GM18498 (cell line): ENCODE data around the gene TRIM17.

Source experiments
- ATAC-seq: cut with Tn5 transposase; IDR thresholded peaks from one replicate; pipeline ENCODE4 v1.9.1; 2021; ENCODE audit warnings: mild to moderate bottlenecking, moderate library complexity; ENCODE audit not compliant: unreplicated experiment

The TRIM17 gene

DNA sequence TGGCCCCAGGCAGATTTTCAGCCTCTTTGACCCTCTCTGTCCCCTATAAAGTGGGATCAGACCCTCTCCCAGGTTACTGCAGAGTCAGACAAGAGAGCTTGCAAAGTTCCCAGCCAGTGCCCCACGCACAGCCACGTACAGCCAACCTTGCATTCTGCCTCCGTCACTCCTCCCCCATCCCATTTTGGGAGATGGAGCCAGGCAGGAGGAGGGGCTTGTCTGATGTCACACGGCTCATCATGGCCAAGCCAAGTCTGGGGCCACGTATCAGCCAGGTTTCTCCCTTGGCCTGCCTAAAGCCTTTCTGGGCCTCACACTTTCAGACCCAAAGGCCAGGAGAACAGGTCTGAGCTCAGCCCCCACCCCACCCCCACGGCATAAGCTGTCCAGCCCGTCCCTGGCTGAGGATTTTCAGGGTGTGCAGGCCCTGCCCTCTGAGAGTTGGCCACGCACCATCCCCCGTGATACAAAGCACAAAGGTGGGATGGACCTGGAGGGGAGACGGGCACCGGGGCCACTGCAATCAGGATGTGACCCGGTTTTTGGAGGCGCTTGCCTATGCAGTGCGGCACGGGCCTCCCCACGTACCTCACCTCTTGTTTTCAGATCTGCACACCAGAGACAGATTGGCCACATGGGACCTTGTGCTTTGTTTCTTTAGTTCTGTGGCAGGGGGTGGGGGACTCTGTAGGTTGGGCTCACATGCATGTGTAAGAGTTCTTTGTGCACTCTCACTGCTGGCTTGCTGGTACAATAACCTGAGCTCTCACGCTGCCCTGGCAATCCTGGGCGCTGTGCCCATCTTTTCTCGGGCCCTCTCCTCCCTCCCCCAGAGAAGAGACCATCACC lies 57.7 kb downstream of the TRIM17 start:
- no peak for ATAC-seq

DNA sequence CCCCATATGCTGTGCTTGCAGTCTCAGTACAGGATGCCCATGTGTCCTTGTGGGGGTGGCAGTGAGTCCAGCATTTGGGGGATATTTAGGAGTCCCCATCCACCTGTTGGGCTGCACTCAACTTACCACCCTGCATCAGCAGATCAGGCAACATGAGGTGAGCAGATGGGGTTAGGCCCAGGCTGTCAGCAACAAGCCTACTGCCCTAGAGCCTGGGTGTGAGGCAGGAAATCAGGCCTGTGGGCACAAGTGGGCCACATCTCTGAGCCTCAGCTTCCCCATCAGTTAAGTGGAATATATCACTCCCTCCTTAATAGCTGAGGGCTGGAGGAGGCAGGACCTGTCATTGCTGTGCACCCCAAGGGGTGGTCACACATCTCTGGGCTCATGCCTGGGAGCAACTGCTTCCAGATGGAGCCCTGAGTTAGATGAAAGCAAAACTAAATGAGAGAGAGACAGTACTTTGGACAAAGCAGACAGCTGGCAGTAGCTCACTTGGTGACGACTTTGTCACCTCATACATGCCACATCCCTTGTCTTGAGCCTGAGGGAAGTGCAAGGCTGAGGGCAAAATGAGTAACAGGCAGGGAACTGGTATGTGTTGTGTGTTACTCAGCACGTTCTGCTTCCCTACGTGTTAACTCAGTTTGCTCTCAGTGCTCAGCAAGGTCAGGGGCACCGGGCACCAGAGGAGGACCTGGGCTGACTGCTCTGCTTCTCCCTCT lies 58.5 kb downstream of the TRIM17 start:
- ATAC-seq: no peak
